NOMO-1 (cell line): Measurements from ENCODE around the gene MMP24OS.

Source experiments
- DNase-seq, 2 experiments: peaks; one replicate each; lab custom pipeline; 2025; ENCODE audit not compliant: unreplicated experiment in 2 of 2; lab: John Stamatoyannopoulos, UW

Gene MMP24OS

DNA sequence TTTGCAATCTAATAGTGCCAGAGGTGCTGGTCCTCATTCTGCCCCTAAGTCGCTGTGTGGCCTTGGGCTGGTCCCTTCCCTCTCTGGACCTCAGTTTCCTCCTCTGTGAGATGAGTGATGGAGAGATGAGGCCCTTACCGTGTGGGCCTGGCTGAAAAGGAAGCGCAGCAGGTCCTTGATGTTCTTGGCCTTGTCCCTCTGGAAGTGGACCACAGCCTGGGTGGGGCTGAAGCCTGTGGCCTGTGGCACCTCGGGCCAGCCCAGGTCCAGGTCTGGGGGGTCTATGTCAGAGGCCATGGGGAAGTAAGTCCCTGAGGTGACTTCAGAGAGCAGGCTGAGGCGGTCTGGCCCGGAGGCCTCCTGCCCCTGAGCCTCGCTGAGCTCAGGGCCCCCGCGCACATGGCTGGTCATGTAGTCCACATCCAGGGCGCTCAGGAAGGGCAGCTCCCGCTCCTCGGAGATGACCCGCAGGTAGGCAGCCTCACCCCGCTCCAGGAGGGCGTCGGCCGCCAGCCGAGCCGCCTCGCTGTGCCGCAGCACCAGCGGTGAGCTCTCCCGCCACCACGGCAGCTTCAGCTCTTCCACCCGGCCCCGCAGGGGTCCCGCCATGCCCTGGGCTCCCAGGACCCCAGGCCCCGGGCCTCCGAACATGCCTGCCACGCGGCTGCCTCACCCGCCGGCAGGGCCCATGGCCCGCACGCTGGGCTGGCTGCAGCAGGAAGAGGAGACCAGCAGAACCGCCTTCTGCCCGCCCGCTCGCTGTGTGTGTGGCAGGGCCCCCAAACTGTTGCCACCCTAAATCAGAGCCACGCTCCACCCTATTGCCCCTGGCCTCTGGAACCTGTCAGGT lies 14.0 kb upstream of the MMP24OS start, which contains the start of gene FAM83C:
Gene FAM83C, minus strand, starts transcription at position 772 of the 850 bp plus-strand sequence. Its CDS starts 121 bp downstream, at position 651.
- no peak for DNase-seq

- DNase-seq = no peak
Measured at GRCh38 chr20:35290887-35291417, 13.0 kb upstream of the MMP24OS start.

DNA sequence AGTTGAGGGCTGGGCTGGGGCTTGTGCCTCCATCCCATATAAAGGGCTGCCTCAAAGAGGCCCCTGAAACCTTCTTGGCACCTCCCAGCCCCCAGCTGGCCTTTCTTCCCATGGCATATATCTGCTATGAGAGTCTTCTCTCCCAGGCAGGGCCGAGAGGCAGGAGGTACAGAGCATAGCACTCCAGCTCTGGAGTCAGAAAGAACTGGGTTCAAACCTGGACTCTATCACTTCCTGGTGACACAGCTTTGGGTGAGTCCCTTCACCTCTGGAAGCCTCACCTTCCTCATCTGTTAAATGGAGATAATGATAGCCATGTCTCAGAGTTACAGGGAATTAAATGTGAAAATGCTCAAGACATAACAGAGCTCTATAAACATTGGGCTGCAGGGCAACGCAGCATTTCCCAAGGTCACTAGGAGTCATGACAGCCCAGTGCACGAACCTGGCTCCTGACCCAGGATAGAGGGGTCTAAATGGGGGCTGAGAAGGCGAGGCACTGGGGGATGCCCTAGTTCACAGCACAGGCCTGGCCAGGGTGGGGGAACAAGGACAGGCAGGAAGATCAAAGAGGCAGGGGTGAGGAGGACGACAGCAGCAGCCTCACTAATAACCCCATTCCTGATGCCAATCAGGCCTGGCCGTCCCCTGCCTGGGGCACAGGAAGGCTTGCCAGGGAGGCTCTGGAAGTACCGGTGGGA lies 12.4 kb upstream of the MMP24OS start:
- no peak for DNase-seq

DNA sequence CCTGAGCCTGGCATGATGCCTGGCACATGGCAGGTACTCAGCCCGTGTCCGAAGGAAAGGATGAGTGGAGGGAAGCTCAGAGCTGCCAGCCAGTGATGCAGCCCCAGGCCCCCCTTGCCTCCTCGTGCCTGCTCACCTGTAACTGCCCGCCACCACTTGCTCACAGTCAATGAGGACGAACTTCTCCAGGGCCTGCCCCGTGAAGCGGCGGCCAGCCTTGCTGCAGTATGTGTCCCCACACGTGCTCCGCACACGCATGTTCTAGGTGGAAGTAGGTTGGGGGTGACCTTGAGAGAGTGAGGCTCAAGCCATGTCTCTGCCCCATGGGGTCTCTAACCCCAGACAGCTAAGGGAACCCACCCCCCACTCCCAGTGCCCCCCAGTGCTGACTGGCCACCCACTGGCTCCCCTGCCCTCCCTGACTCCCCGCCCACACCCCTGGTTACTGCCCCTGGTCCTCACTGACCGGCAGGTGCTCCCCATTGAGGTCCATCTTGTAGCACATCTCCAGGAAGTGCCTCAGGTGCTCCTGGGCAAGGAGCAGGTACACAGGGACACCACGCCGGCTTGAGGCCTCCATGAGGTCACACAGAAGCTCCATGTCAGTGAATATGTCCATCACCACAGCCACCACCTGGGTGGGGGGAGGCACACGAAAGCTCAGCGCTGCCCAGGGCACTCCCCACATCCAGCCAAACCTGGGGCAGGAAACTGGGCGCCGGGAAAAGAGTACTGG lies 10.6 kb upstream of the MMP24OS start:
- no peak for DNase-seq

DNA sequence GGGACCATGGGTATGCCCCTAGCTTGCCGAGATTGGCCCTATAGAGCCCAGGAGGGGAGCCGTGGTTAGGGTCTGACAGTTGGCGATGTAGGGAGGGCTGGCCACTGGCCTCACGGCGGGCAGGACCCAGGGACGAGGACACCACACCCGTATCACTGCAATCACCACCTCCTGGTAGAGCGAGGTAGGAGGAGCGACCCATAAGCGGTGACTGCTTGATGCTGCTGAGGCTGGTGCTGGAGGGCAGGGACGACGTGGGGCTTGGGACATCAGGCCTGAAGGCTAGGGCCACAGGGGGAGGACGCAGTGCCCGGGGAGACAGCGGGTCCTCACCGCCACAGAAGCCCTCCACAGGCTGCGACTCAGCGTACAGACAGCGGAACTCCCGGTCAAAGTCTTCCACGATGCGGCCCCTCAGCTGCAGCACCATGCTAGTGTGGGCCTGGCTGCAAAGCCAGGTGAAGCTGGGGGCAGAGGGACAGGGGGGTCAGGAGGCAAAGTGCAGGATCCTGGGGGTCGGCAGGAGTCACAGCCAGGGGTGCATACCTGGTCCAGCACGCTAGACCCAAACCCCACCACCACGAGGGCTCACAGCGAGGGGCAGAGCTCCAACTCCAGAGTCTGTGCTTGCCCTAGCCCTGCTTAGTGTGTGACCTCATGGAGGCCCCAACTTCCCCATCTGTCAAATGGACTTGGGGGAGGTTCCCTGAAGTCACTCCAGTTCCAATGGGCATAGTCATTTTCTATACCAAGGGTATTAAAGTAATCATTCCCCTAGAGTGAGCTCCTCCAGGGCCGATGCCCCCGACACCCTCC lies 9.8 kb upstream of the MMP24OS start:
- DNase-seq = no peak

GRCh38 chr20:35286899-35287508 lies 9.1 kb upstream of the MMP24OS start:
- no peak for DNase-seq

- no peak for DNase-seq
Measured at GRCh38 chr20:35286077-35286898, 8.4 kb upstream of the MMP24OS start.

- DNase-seq = no peak
Measured at GRCh38 chr20:35285806-35286076, 7.8 kb upstream of the MMP24OS start.

- no peak for DNase-seq
Measured at GRCh38 chr20:35284992-35285805, 7.3 kb upstream of the MMP24OS start.

DNA sequence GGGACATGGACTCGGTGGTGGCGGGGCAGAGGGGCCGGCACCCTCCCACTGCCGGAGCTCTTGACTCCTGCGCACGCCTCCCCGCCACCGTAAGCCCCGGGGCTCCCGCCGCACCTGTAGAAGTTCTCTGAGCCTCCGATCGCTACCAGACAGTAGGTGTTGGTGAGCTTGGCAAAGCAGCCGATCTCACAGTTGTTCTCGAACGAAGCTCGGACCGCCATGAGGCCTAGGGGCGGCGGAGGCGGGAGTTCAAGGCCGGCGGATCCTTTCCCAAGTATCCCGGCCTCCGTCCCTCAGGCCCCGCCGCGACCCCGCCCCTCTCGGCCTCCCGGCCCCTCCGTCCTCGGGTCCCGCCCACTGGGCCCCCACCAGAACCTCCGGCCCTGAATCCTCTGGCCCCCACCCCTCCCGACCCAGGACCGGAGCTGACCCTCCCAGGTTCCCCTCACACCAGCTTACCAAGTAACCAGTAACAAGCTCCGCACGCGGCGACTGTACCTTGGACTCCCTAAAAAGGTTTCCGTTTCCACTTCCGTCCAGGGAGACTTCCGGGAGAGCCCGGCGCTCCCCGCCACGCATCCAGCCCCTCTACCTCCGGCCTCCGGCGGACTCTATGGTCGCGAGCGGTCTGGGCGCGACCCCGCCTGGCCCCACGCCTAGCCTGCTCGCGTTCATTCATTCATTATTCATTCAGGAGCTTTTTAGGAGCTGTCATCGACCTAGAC lies 6.5 kb upstream of the MMP24OS start, which contains the start of gene EIF6:
Gene EIF6, minus strand, starts transcription at position 506 of the 725 bp plus-strand sequence. Its CDS starts 285 bp downstream, at position 221.
- DNase-seq = peak; percentile 73 to 75

DNA sequence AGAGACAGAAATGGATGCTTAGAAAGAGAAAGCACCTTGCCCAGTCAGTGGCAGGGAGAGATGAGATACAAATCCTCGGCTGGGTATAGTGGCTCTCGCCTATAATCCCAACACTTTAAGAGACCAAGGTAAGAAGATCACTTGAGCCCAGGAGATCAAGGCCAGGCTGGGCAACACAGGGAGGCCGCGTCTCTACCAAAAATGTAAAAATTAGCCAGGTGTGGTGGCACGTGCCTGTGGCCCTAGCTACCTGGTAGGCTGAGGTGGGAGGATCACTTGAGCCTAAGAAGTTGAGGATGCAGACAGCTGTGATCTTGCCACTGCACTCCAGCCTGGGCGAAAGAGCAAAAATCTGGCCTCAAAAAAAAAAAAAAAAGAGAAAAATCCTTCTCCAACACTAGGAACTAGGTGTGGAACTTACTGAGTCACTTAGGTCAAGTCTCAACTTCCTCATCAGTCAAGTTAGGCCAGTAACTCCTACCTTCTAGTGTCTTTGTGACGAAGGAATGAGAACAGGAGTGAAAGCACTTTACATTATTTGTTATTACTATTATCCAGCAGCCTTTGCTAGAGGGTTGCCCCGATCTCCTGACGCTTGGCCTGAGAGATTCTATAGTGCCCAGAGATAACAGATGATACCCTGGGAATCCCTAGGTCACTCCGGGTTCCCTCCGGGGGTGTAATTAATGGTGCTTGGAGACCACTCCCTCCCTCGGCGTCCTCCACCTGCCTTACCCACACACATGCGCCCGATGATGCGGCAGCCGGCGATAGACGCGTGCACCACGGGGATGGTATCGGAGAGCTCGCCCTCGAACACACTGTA lies 5.7 kb upstream of the MMP24OS start:
- peak in 1 of 2 experiments; percentile 48 for DNase-seq

GRCh38 chr20:35281506-35282101 lies 3.7 kb upstream of the MMP24OS start:
- DNase-seq = no peak

- DNase-seq = no peak
Measured at GRCh38 chr20:35280523-35280922, 2.6 kb upstream of the MMP24OS start.

DNA sequence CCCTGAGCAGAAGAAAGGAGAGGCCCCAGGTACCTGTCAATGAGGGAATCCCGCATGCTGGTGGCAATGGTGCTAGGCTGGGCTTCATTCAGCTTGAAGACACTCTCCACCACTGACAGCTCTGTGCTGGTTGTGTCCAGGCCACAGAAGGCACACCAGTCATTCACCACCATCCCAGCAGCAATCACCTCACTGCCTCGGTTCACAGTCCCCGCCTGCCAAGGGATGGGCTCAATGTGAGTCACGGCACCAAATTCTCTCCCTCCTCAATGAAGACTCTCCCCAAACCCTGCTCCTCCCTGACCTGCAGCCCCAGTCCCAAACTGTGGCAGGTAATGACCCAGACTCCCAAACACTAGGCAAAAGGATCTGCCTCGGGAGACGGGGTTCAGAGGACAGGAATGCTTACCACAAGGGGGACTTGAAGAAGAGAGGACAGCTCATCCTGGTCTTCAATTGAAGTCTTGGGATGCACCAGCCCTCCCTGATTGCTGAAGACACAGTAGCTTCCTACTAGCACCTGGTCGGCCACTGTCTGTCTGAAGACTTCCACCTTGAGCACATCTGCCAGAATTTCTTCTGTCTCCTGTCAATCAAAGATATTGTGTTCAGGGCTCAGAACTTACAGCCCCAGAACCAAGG lies 1.7 kb upstream of the MMP24OS start:
- DNase-seq = no peak

- no peak for DNase-seq
Measured at GRCh38 chr20:35279040-35279439, 1.1 kb upstream of the MMP24OS start.

- no peak for DNase-seq
Measured at GRCh38 chr20:35277127-35277526, 795 bp downstream of the MMP24OS start.
